Small intestine (tissue), 7 donors: ENCODE results near the gene PAX7. TPM values are rescaled to one million over a fixed set of nuclear protein-coding genes. Genes with fewer than 3 reads are reported as not detected.

Source experiments
- DNase-seq, 2 donors: peaks; one replicate each; pipeline versions ENCODE4 v3.0.0 to v3.0.0-alpha.2; 2013
- FAIRE-seq: peaks from 2 replicates; lab custom pipeline; 2012; peaks lifted over from hg19 to GRCh38; lab: Jason Lieb, UNC
- H3K27ac ChIP-seq, 3 donors: one replicate each; pipeline ENCODE4 v1.5.1; 2013; ENCODE audit warnings: low read length in 2 of 3, mild to moderate bottlenecking in 2 of 3, control low read depth in 1 of 3, inconsistent platforms in 1 of 3, low read depth in 1 of 3, moderate library complexity in 1 of 3
- H3K27me3 ChIP-seq, 3 donors: one replicate each; pipeline ENCODE4 v1.6.1; 2013; ENCODE audit warnings: low read length in 3 of 3, inconsistent platforms in 1 of 3; ENCODE audit not compliant: control insufficient read depth in 3 of 3, insufficient read depth in 3 of 3
- H3K36me3 ChIP-seq, 3 donors: one replicate each; pipeline ENCODE4 v1.6.1; 2013; ENCODE audit warnings: low read length in 3 of 3, inconsistent platforms in 1 of 3, low read depth in 1 of 3, mild to moderate bottlenecking in 1 of 3, moderate library complexity in 1 of 3; ENCODE audit not compliant: control insufficient read depth in 3 of 3, insufficient read depth in 2 of 3
- H3K4me1 ChIP-seq, 3 donors: one replicate each; pipeline ENCODE4 v1.6.1; 2013; ENCODE audit warnings: low read length in 2 of 3, inconsistent platforms in 1 of 3, low read depth in 1 of 3, mild to moderate bottlenecking in 1 of 3, moderate library complexity in 1 of 3; ENCODE audit not compliant: control insufficient read depth in 3 of 3, insufficient read depth in 2 of 3
- H3K4me3 ChIP-seq, 3 donors: one replicate each; pipeline ENCODE4 v1.5.1; 2013; ENCODE audit warnings: low read length in 3 of 3, control low read depth in 1 of 3, inconsistent platforms in 1 of 3, low read depth in 1 of 3, mild to moderate bottlenecking in 1 of 3, moderate library complexity in 1 of 3
- H3K9me3 ChIP-seq, 2 donors: one replicate each; pipeline ENCODE4 v1.6.1; 2013; ENCODE audit warnings: low read depth in 1 of 2, low read length in 1 of 2; ENCODE audit not compliant: control insufficient read depth in 2 of 2, insufficient read depth in 1 of 2
- WGBS, 3 donors: extraction: QIAGEN DNeasy Blood & Tissue Kit; methylation state at CpG; one replicate each; pipeline ENCODE4 v1.1.7; 2013; 5-methylcytosine and 5-hydroxymethylcytosine counted together
- polyA plus RNA-seq, 4 donors: library from polyadenylated mRNA; stranded (reverse) in 3 of 4; unstranded in 1 of 4; fragments of 200-250 nt in 3 of 4; fragments of 120-200 nt in 1 of 4; gene quantifications; one replicate each; pipeline versions ENCODE4 v1.2.1 to v1.2.3, GENCODE V29; 2013
- donor health status: healthy with polysubstance abuse.
- donor health status: control.
- donor health status: control.
- donor health status: Bipolar disorder and iron deficiency.
- donor health status: healthy.

PAX7 gene
- polyA plus RNA-seq, 4 donors, result 0.01 to 0.15 TPM; not detected in 2

GRCh38 chr1:18770799-18771198, 140.2 kb downstream of the PAX7 start:
- DNase-seq (no peak), FAIRE-seq (no peak)
- Histone ChIP-seq H3K27me3 (peaks cover 0 to 9% (median 8%) of the 10 kb centered on the region in 3 donors), H3K4me3 (no peak overlapping the region), H3K9me3 (no peaks in the 10 kb centered on the region), H3K4me1 (no peaks in the 10 kb centered on the region), H3K36me3 (no peaks in the 10 kb centered on the region), H3K27ac (no peak overlapping the region)
- 58 to 65% (median 62%) methylated on average over 5 of the region's 5 CpGs for WGBS, 3 donors

GRCh38 chr1:18773753-18774152, 143.1 kb downstream of the PAX7 start:
- Histone ChIP-seq H3K9me3 (no peaks in the 10 kb centered on the region), H3K4me1 (no peaks in the 10 kb centered on the region), H3K4me3 (no peak overlapping the region), H3K27me3 (peaks cover 0 to 11% (median 5%) of the 10 kb centered on the region in 3 donors), H3K36me3 (no peaks in the 10 kb centered on the region), H3K27ac (no peak overlapping the region)
- no peak for FAIRE-seq
- 82 to 84% (median 83%) methylated on average over 9 of the region's 9 CpGs for WGBS, 3 donors
- no peak for DNase-seq

GRCh38 chr1:18775341-18775740, 144.7 kb downstream of the PAX7 start:
- no peaks in the 10 kb centered on the region for H3K9me3 ChIP-seq
- no peaks in the 10 kb centered on the region for H3K36me3 ChIP-seq
- WGBS, 3 donors, result 64 to 100% (median 85%) methylated on average over 1 of the region's 1 CpG
- no peak for DNase-seq
- H3K27ac ChIP-seq, result no peak overlapping the region
- H3K4me1 ChIP-seq, result no peaks in the 10 kb centered on the region
- no peak for FAIRE-seq
- H3K27me3 ChIP-seq, result peaks cover 0 to 10% (median 5%) of the 10 kb centered on the region in 3 donors
- no peak overlapping the region for H3K4me3 ChIP-seq

- 27 to 38% (median 37%) methylated on average over 3 of the region's 3 CpGs for WGBS, 3 donors
- H3K4me1 ChIP-seq, result no peaks in the 10 kb centered on the region
- no peak overlapping the region for H3K4me3 ChIP-seq
- no peak for FAIRE-seq
- H3K27ac ChIP-seq, result no peak overlapping the region
- no peaks in the 10 kb centered on the region for H3K9me3 ChIP-seq
- H3K36me3 ChIP-seq, result no peaks in the 10 kb centered on the region
- peaks cover 0 to 8% (median 8%) of the 10 kb centered on the region in 3 donors for H3K27me3 ChIP-seq
- DNase-seq, result no peak
Observed at GRCh38 chr1:18776777-18777176, 146.1 kb downstream of the PAX7 start.

- Histone ChIP-seq H3K9me3 (no peaks in the 10 kb centered on the region), H3K4me1 (no peaks in the 10 kb centered on the region), H3K4me3 (no peak overlapping the region), H3K27me3 (peaks cover 0 to 12% (median 8%) of the 10 kb centered on the region in 3 donors), H3K27ac (no peak overlapping the region), H3K36me3 (no peaks in the 10 kb centered on the region)
- no peak for FAIRE-seq
- DNase-seq, result no peak
- 24 to 36% (median 33%) methylated on average over 6 of the region's 6 CpGs for WGBS, 3 donors
Observed at GRCh38 chr1:18778437-18778836, 147.8 kb downstream of the PAX7 start.

GRCh38 chr1:18781031-18781430, 150.4 kb downstream of the PAX7 start:
- Histone ChIP-seq H3K27ac (no peak overlapping the region), H3K9me3 (no peaks in the 10 kb centered on the region), H3K36me3 (no peaks in the 10 kb centered on the region), H3K4me3 (no peak overlapping the region), H3K4me1 (no peaks in the 10 kb centered on the region), H3K27me3 (peaks cover 4 to 22% (median 16%) of the 10 kb centered on the region in 3 donors)
- FAIRE-seq (no peak), DNase-seq (no peak)

GRCh38 chr1:18783705-18784481, 153.2 kb downstream of the PAX7 start:
- 33 to 68% (median 35%) methylated on average over 28 of the region's 28 CpGs for WGBS, 3 donors
- FAIRE-seq, result no peak
- no peak overlapping the region for H3K4me3 ChIP-seq
- DNase-seq, result no peak
- no peaks in the 10 kb centered on the region for H3K9me3 ChIP-seq
- H3K27me3 ChIP-seq, result peaks cover 4 to 18% (median 16%) of the 10 kb centered on the region in 3 donors
- no peak overlapping the region for H3K27ac ChIP-seq
- H3K36me3 ChIP-seq, result no peaks in the 10 kb centered on the region
- H3K4me1 ChIP-seq, result no peaks in the 10 kb centered on the region

GRCh38 chr1:18784482-18784831, 153.8 kb downstream of the PAX7 start:
- 35 to 72% (median 46%) methylated on average over 15 of the region's 15 CpGs for WGBS, 3 donors
- H3K9me3 ChIP-seq, result no peaks in the 10 kb centered on the region
- H3K4me1 ChIP-seq, result no peaks in the 10 kb centered on the region
- H3K27ac ChIP-seq, result no peak overlapping the region
- peaks cover 4 to 18% (median 16%) of the 10 kb centered on the region in 3 donors for H3K27me3 ChIP-seq
- FAIRE-seq (no peak), DNase-seq (no peak)
- no peaks in the 10 kb centered on the region for H3K36me3 ChIP-seq
- H3K4me3 ChIP-seq, result no peak overlapping the region

- 79 to 83% (median 82%) methylated on average over 3 of the region's 3 CpGs for WGBS, 3 donors
- Histone ChIP-seq H3K4me1 (no peaks in the 10 kb centered on the region), H3K9me3 (no peaks in the 10 kb centered on the region), H3K4me3 (no peak overlapping the region), H3K27me3 (peaks cover 4 to 20% (median 14%) of the 10 kb centered on the region in 3 donors), H3K36me3 (no peaks in the 10 kb centered on the region), H3K27ac (no peak overlapping the region)
- FAIRE-seq (no peak), DNase-seq (no peak)
Observed at GRCh38 chr1:18786149-18786548, 155.5 kb downstream of the PAX7 start.
